ENCODE measurements around the gene EBPL. TPM values are rescaled to one million over a fixed set of nuclear protein-coding genes. Genes with fewer than 3 reads are reported as not detected.

EBPL gene
- total and polyA plus RNA-seq, 5 donors: 8.1 to 11.5 (median 10.8) TPM

GRCh38 chr13:49697468-49697867 is 6.2 kb upstream of the EBPL start:
- no peak for ATAC-seq
- H3K27ac ChIP-seq (ENCODE audit: low read length): no peak overlapping the region
- H3K4me1 ChIP-seq (ENCODE audit: control insufficient read depth, insufficient read depth, low read length): no peaks in the 10 kb centered on the region
- no peak overlapping the region for H3K4me3 ChIP-seq (ENCODE audit: low read length)
- intact Hi-C loops (cut with DNase I): no loop called here
- no peaks in the 10 kb centered on the region for H3K9me3 ChIP-seq (ENCODE audit: control insufficient read depth, low read length)
- DNase-seq: no peak
- WGBS: 97% methylated on average over 3 of the region's 3 CpGs
- H3K27me3 ChIP-seq (ENCODE audit: control insufficient read depth, insufficient read depth): no peaks in the 10 kb centered on the region

- no peak for DNase-seq
- no peak for ATAC-seq
- WGBS: 81% methylated on average over 1 of the region's 1 CpG
- Histone ChIP-seq H3K9me3 (ENCODE audit: control insufficient read depth, low read length) (no peaks in the 10 kb centered on the region), H3K27ac (ENCODE audit: low read length) (no peak overlapping the region), H3K27me3 (ENCODE audit: control insufficient read depth, insufficient read depth) (no peaks in the 10 kb centered on the region), H3K4me3 (ENCODE audit: low read length) (no peak overlapping the region), H3K4me1 (ENCODE audit: control insufficient read depth, insufficient read depth, low read length) (no peaks in the 10 kb centered on the region)
- intact Hi-C loops (cut with DNase I): loop anchor here in 1 of 4 donors (5.0 kb wide), 1 partner anchor 98 kb away; the partner anchor contains the start of gene KPNA3
Measured at GRCh38 chr13:49694446-49694845, 3.2 kb upstream of the EBPL start.

- Histone ChIP-seq H3K27me3 (ENCODE audit: control insufficient read depth, insufficient read depth) (no peaks in the 10 kb centered on the region), H3K4me3 (ENCODE audit: low read length) (no peak overlapping the region), H3K27ac (ENCODE audit: low read length) (no peak overlapping the region), H3K4me1 (ENCODE audit: control insufficient read depth, insufficient read depth, low read length) (no peaks in the 10 kb centered on the region), H3K9me3 (ENCODE audit: control insufficient read depth, low read length) (no peaks in the 10 kb centered on the region)
- WGBS: 60% methylated on average over 3 of the region's 3 CpGs
- ATAC-seq: no peak
- intact Hi-C loops (cut with DNase I): loop anchor here in 1 of 4 donors (5.0 kb wide), 1 partner anchor 98 kb away; the partner anchor contains the start of gene KPNA3
- no peak for DNase-seq
Measured at GRCh38 chr13:49693877-49694276, 2.6 kb upstream of the EBPL start.

GRCh38 chr13:49693191-49693733 is 2.0 kb upstream of the EBPL start:
- Histone ChIP-seq H3K27me3 (ENCODE audit: control insufficient read depth, insufficient read depth) (no peaks in the 10 kb centered on the region), H3K9me3 (ENCODE audit: control insufficient read depth, low read length) (no peaks in the 10 kb centered on the region), H3K27ac (ENCODE audit: low read length) (no peak overlapping the region), H3K4me3 (ENCODE audit: low read length) (no peak overlapping the region), H3K4me1 (ENCODE audit: control insufficient read depth, insufficient read depth, low read length) (no peaks in the 10 kb centered on the region)
- DNase-seq (no peak), ATAC-seq (no peak)
- intact Hi-C loops (cut with DNase I): loop anchor here in 1 of 4 donors (5.0 kb wide), 1 partner anchor 99 kb away; the partner anchor contains the start of gene KPNA3
- WGBS: 84% methylated on average over 4 of the region's 4 CpGs

GRCh38 chr13:49690133-49690994 is 922 bp downstream of the EBPL start:
- Histone ChIP-seq H3K27ac (ENCODE audit: low read length) (no peak overlapping the region), H3K4me3 (ENCODE audit: low read length) (peak overlapping the region; percentile 73), H3K9me3 (ENCODE audit: control insufficient read depth, low read length) (no peaks in the 10 kb centered on the region), H3K4me1 (ENCODE audit: control insufficient read depth, insufficient read depth, low read length) (no peaks in the 10 kb centered on the region), H3K27me3 (ENCODE audit: control insufficient read depth, insufficient read depth) (no peaks in the 10 kb centered on the region)
- WGBS: 9% methylated on average over 17 of the region's 17 CpGs
- intact Hi-C loops (cut with DNase I): loop anchor here in 1 of 4 donors (5.0 kb wide), 1 partner anchor 102 kb away; the partner anchor contains the start of gene KPNA3
- DNase-seq (no peak), ATAC-seq (peak; percentile 5 to 8)

- H3K9me3 ChIP-seq (ENCODE audit: control insufficient read depth, low read length): no peaks in the 10 kb centered on the region
- 94% methylated on average over 6 of the region's 6 CpGs for WGBS
- intact Hi-C loops (cut with DNase I): no loop called here
Measured at GRCh38 chr13:49683489-49683888, 7.8 kb downstream of the EBPL start.

GRCh38 chr13:49681842-49682435 is 9.3 kb downstream of the EBPL start:
- Histone ChIP-seq H3K27me3 (ENCODE audit: control insufficient read depth, insufficient read depth) (no peaks in the 10 kb centered on the region), H3K27ac (ENCODE audit: low read length) (no peak overlapping the region), H3K4me1 (ENCODE audit: control insufficient read depth, insufficient read depth, low read length) (no peaks in the 10 kb centered on the region), H3K4me3 (ENCODE audit: low read length) (no peak overlapping the region), H3K9me3 (ENCODE audit: control insufficient read depth, low read length) (no peaks in the 10 kb centered on the region)
- 84% methylated on average over 4 of the region's 4 CpGs for WGBS
- DNase-seq (no peak), ATAC-seq (no peak)
- intact Hi-C loops (cut with DNase I): no loop called here

More at GRCh38 chr13:49683489-49683888, 7.8 kb downstream of the EBPL start:
- no peak for ATAC-seq
- Histone ChIP-seq H3K27me3 (ENCODE audit: control insufficient read depth, insufficient read depth) (no peaks in the 10 kb centered on the region), H3K4me1 (ENCODE audit: control insufficient read depth, insufficient read depth, low read length) (no peaks in the 10 kb centered on the region), H3K27ac (ENCODE audit: low read length) (no peak overlapping the region), H3K4me3 (ENCODE audit: low read length) (no peak overlapping the region)
- no peak for DNase-seq

GRCh38 chr13:49679246-49679645 is 12.0 kb downstream of the EBPL start:
- Histone ChIP-seq H3K4me3 (ENCODE audit: low read length) (no peak overlapping the region), H3K9me3 (ENCODE audit: control insufficient read depth, low read length) (no peaks in the 10 kb centered on the region), H3K4me1 (ENCODE audit: control insufficient read depth, insufficient read depth, low read length) (no peaks in the 10 kb centered on the region), H3K27ac (ENCODE audit: low read length) (no peak overlapping the region), H3K27me3 (ENCODE audit: control insufficient read depth, insufficient read depth) (no peaks in the 10 kb centered on the region)
- ATAC-seq (no peak), DNase-seq (no peak)
- WGBS: 86% methylated on average over 3 of the region's 3 CpGs
- intact Hi-C loops (cut with DNase I): no loop called here

GRCh38 chr13:49678191-49678914 is 12.9 kb downstream of the EBPL start:
- intact Hi-C loops (cut with DNase I): no loop called here
- ATAC-seq (no peak), DNase-seq (no peak)
- Histone ChIP-seq H3K4me1 (ENCODE audit: control insufficient read depth, insufficient read depth, low read length) (no peaks in the 10 kb centered on the region), H3K27ac (ENCODE audit: low read length) (no peak overlapping the region), H3K4me3 (ENCODE audit: low read length) (no peak overlapping the region), H3K9me3 (ENCODE audit: control insufficient read depth, low read length) (no peaks in the 10 kb centered on the region), H3K27me3 (ENCODE audit: control insufficient read depth, insufficient read depth) (no peaks in the 10 kb centered on the region)
- WGBS: 96% methylated on average over 48 of the region's 48 CpGs

- no peaks in the 10 kb centered on the region for H3K4me1 ChIP-seq (ENCODE audit: control insufficient read depth, insufficient read depth, low read length)
- DNase-seq: no peak
- intact Hi-C loops (cut with DNase I): no loop called here
- no peak overlapping the region for H3K4me3 ChIP-seq (ENCODE audit: low read length)
- WGBS: over 99% methylated on average over 6 of the region's 6 CpGs
- no peaks in the 10 kb centered on the region for H3K9me3 ChIP-seq (ENCODE audit: control insufficient read depth, low read length)
- H3K27me3 ChIP-seq (ENCODE audit: control insufficient read depth, insufficient read depth): no peaks in the 10 kb centered on the region
- ATAC-seq: no peak
- no peak overlapping the region for H3K27ac ChIP-seq (ENCODE audit: low read length)
Measured at GRCh38 chr13:49676581-49677298, 14.5 kb downstream of the EBPL start.

Data from right cardiac atrium (tissue), 5 donors.